Nephron progenitor cell (in vitro differentiated cells): Measurements from ENCODE around the gene ZNF462.

ENCODE experiments used
- DNase-seq: peaks from one replicate; pipeline ENCODE4 v3.0.0; 2021
- H3K27ac Mint-ChIP-seq: 2 replicates; pipeline ENCODE4 v1.8.0; 2021; ENCODE audit warnings: mild to moderate bottlenecking, moderate library complexity, mixed read lengths
- H3K27me3 Mint-ChIP-seq: 2 replicates; pipeline ENCODE4 v1.8.0; 2021; ENCODE audit warnings: mild to moderate bottlenecking, low read depth, mixed read lengths; ENCODE audit not compliant: poor library complexity
- H3K36me3 Mint-ChIP-seq: 2 replicates; pipeline ENCODE4 v1.8.0; 2021; ENCODE audit warnings: low read depth, mixed read lengths
- H3K4me1 Mint-ChIP-seq: 2 replicates; pipeline ENCODE4 v1.8.0; 2021; ENCODE audit warnings: mixed read lengths
- H3K4me3 Mint-ChIP-seq: 2 replicates; pipeline ENCODE4 v1.8.0; 2021; ENCODE audit warnings: mild to moderate bottlenecking, moderate library complexity, mixed read lengths
- H3K9me3 Mint-ChIP-seq: 2 replicates; pipeline ENCODE4 v1.8.0; 2021; ENCODE audit warnings: mild to moderate bottlenecking, moderate library complexity, mixed read lengths
- CTCF ChIP-seq: fragments of 200-600 bp; sonication (generic); IDR thresholded peaks from 2 replicates; pipeline ENCODE4 v1.5.0; 2021; ENCODE audit warnings: antibody characterized with exemption

ZNF462 gene

GRCh38 chr9:106880081-106880480 is 17.1 kb downstream of the ZNF462 start:
- Mint-ChIP-seq H3K36me3 (peaks cover 91% of the 10 kb centered on the region), H3K27me3 (no peaks in the 10 kb centered on the region), H3K4me1 (peaks cover 55% of the 10 kb centered on the region), H3K27ac (peak overlapping the region; percentile 22), H3K9me3 (peaks cover 11% of the 10 kb centered on the region), H3K4me3 (no peak overlapping the region)
- no peak for TF ChIP-seq CTCF
- DNase-seq: no peak

- Mint-ChIP-seq H3K4me1 (peaks cover 55% of the 10 kb centered on the region), H3K27ac (no peak overlapping the region), H3K9me3 (peaks cover 11% of the 10 kb centered on the region), H3K36me3 (peaks cover 91% of the 10 kb centered on the region), H3K4me3 (no peak overlapping the region), H3K27me3 (no peaks in the 10 kb centered on the region)
- no peak for TF ChIP-seq CTCF
- no peak for DNase-seq
Measured at GRCh38 chr9:106880863-106881262, 17.9 kb downstream of the ZNF462 start.

GRCh38 chr9:106883030-106883429 is 20.1 kb downstream of the ZNF462 start:
- Mint-ChIP-seq H3K36me3 (peaks cover 98% of the 10 kb centered on the region), H3K27me3 (no peaks in the 10 kb centered on the region), H3K4me1 (peaks cover 61% of the 10 kb centered on the region), H3K27ac (no peak overlapping the region), H3K4me3 (no peak overlapping the region), H3K9me3 (peaks cover 20% of the 10 kb centered on the region)
- TF ChIP-seq CTCF: no peak
- DNase-seq: no peak

GRCh38 chr9:106883626-106884190 is 20.7 kb downstream of the ZNF462 start:
- Mint-ChIP-seq H3K27me3 (no peaks in the 10 kb centered on the region), H3K9me3 (peaks cover 20% of the 10 kb centered on the region), H3K4me3 (no peak overlapping the region), H3K4me1 (peaks cover 61% of the 10 kb centered on the region), H3K27ac (peak overlapping the region; percentile 17), H3K36me3 (peaks cover 98% of the 10 kb centered on the region)
- TF ChIP-seq CTCF: no peak
- DNase-seq: no peak

GRCh38 chr9:106885451-106885850 is 22.5 kb downstream of the ZNF462 start:
- no peaks in the 10 kb centered on the region for H3K27me3 Mint-ChIP-seq
- no peak for TF ChIP-seq CTCF
- DNase-seq: no peak
- H3K27ac Mint-ChIP-seq: peak overlapping the region; percentile 69
- peaks cover 84% of the 10 kb centered on the region for H3K36me3 Mint-ChIP-seq
- H3K9me3 Mint-ChIP-seq: peaks cover 20% of the 10 kb centered on the region
- H3K4me1 Mint-ChIP-seq: peaks cover 61% of the 10 kb centered on the region
- no peak overlapping the region for H3K4me3 Mint-ChIP-seq
